ENCODE results near the gene ZNF511.

The ZNF511 gene

DNA sequence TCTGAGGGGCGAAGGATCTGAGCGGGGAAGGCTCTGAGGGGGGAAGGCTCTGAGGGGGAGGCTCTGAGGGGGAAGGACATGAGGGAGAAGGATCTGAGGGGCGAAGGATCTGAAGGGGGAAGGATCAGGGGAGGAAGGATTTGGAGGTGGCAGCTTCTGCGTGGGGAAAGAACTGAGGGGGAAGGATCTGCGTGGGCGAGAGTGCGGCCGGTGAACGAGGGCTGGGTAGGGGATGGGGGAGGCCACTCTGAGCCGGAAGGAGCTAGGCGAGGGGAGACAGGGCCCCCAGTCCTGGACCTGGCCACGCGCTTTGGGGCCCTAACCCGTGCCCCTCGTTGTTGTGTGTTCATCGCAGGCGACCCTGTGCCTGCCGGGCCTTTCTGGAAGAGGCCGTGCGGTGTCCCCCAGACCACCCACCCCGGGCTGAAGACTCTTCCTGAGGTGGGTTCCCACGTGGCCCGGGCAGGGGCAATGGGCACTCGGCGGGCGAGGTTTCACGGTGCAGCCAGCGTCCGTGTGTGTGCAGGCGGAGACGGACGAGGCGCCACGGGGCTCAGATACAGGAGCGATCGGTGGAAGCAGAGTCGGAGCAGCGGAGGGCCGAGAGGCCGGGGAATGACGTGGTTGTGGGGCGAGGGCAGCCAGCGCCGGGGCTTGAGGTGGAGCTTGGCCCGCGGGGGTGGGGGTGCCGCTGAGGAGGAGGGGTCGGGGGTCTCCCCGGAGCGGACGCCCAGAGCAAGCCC, 26.0 kb downstream of the ZNF511 start:
- no peak for DNase-seq

- DNase-seq: peak in 48 of 58 donors; percentile 9 to 88 (median 64)
Measured at GRCh38 chr10:133335246-133336117, 26.8 kb downstream of the ZNF511 start.

GRCh38 chr10:133336118-133336576, 27.4 kb downstream of the ZNF511 start:
- DNase-seq: peak in 1 of 58 donors; percentile 70

DNA sequence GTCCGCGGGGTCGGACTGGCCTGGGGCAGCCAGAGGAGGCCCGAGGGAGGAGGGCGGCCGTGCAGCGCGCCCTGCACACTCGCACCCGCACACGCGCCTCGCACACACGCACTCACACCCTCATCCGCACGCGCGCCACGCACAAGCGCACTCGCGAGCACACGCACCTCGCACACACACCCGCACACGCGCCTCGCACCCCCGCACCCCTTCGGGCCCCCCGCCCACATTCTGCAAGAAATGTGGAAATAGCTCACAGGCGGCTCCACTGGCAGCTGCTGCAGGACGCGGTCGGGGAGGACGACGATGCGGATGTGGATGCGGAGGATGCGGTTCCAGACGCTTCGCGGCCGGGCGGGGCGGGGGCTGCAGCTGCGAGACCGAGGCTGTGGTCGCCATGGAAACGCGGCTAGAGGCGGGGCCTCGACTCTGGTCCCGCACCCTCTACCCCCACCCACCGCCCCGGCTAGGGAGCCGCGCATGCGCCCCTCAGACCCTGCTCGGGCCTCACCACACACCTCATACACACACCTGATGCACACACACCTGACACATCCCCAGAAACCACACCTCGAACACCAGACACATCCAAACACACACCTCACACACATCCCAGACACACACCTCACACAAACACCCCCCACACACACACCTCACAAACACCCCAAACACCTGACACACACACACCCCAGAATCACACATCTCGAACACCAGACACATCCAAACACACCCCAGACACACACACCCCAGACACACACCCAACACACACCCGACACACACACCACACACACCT, 28.1 kb downstream of the ZNF511 start, which contains the start of gene CALY:
Gene CALY (minus strand): TSS at position 320 of the 793 bp plus-strand sequence. CDS start 7,907 bp downstream, outside the sequence.
- DNase-seq: peak in 56 of 58 donors; percentile 15 to 91 (median 67)

GRCh38 chr10:133337370-133337725, 28.6 kb downstream of the ZNF511 start:
- DNase-seq: no peak

DNA sequence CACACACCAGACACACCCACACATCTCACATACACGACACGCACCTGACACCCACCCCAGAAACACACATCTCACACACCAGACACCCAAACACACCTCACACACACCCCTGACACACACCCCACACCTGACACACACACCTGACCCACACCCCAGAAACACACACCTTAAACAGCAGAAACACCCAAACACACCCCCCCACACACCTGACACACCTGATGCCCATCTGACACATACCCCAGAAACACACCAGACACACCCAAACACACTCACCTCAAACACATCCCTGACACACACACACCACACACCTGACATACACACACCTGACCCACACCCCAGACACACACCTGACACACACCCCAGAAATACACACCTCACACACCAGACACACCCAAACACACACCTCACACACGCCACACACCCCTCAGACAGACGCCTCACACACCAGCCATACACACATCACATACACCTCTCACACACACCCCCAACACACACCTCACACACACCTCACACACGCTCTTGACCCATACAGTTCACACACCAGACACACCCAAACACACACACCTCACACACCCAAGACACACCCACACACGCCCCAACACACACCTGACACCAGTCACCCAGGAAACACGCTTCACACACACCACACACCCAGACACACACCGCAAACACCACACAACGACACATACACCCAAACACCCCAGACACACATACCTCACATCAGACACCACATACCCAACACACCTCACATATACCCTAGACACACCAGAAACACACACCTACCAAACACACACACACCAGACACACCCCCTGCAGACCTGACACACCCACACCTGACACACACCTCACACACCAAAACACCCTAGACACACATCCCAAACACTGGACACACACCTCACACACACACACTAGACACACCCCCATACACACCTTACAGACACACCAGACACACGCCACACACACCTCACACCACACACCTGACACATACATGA, 29.7 kb downstream of the ZNF511 start:
- no peak for DNase-seq

- DNase-seq: no peak
Measured at GRCh38 chr10:133339708-133340380, 31.1 kb downstream of the ZNF511 start.

DNA sequence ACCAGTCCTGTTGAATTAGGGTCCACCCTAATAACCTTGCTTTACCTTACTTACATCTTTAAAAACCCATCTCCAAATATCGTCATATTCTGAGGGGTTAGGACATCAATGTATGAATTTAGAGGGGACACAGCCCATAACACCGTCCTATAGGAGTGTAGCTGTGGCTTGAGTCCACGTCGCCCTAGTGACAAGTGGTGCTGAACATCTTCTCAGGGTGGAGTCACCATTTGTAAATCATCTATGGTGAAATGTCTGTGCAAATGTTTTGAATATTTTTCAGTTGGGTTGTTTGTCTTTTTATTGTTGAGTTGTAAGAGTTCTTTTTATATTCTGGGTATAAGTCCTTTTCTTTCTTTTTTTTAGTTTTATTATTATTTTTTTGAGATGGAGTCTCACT, 33.3 kb downstream of the ZNF511 start:
- no peak for DNase-seq

- DNase-seq: no peak
Measured at GRCh38 chr10:133342942-133343341, 34.2 kb downstream of the ZNF511 start.

GRCh38 chr10:133343558-133343957, 34.8 kb downstream of the ZNF511 start:
- no peak for DNase-seq

DNA sequence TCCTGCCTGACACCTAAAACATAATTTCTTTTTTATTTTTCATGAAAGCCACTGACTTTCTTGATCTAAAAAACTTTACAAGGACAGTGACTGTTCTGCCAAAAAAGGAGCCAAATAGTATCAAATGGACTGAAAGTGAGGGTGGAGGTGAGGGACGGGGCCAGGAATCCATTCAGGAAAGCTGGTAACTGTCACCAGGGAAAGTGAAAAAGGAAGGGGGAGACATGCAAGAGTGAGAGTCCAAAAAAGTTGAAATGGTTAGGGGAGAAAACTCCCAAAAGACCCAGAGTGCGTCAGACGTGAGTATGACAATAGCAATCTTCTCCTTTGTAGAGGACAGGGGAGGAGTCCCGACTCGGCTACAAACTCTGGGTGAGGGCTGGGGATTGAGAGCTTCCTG, 35.5 kb downstream of the ZNF511 start:
- DNase-seq: no peak

GRCh38 chr10:133346413-133346812, 37.7 kb downstream of the ZNF511 start:
- no peak for DNase-seq

- no peak for DNase-seq
Measured at GRCh38 chr10:133347710-133348517, 39.2 kb downstream of the ZNF511 start.

GRCh38 chr10:133349160-133349568, 40.5 kb downstream of the ZNF511 start:
- no peak for DNase-seq

GRCh38 chr10:133349577-133350011, 40.9 kb downstream of the ZNF511 start:
- DNase-seq: no peak

DNA sequence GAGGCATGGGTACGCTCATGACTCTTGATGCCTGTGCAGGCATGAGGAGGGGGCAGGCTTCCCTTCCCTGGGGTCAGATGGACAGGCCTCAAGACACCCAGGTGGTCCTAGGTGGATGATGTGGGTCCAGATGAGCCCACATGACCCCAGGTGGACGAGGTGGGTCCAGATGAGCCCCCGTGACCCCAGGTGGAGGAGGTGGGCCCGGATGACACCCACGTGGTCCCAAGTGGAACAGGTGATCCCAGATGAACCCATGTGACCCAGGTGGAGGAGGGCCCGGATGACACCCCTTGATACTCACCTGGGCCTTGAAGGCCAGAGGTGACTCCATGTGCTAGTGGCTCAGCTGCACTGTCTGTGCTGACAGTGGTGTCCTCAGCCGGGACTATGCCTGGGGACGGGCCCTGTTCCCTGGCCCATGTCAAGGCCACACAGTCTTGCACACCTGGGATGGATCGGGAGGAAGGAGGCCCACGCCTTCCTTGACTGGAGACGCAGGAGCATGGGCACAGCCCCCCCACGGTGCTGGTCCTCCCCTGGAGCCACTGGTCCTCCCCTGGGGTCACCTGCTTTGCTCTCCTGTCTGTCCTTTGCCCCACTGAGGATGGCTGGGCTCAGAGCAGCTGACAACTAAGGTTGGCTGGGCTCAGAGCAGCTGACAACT, 41.7 kb downstream of the ZNF511 start:
- no peak for DNase-seq

- no peak for DNase-seq
Measured at GRCh38 chr10:133350950-133351329, 42.2 kb downstream of the ZNF511 start.
